ENCODE measurements around the gene SORBS2.
A peak's percentile ranks its signal among the peaks of the same experiment; 100 is the strongest.
"Not testable (repeated sequence)": the region's sequence is repeated elsewhere in the genome, so short reads cannot be mapped to it uniquely, and the experiment has no call there.

SORBS2 gene

DNA sequence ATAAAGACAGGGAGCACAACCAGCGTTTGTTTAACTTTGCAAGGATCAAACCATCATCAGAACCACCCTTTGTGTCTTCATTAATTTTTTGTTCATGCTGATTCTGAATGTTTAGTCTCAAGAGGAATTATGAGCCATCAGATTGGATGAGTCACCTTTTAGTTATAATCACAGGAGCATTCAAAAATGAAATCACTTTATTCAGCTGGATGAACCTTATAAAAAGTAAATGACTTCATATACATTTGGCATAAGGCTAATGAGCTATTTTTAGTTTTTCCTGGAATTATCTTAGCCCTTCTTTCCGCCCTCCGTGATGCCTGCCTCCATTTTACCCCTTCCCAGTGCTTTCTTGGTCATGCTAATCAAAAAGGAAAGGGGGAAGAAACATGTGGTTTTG lies 103.6 kb downstream of the SORBS2 start:
- TF ChIP-seq CTCF (IDR thresholded peaks at IDR 0.05; ENCODE audit: insufficient read depth, low read depth, low read length, missing control alignments): no peak
- no peak overlapping the region for H3K4me3 ChIP-seq (ENCODE audit: low read length)
- peak; percentile 78 for DNase-seq (ENCODE audit: low read depth)

GRCh38 chr4:185707622-185708021 lies 104.4 kb downstream of the SORBS2 start:
- not testable (repeated sequence) for H3K4me3 ChIP-seq (ENCODE audit: low read length)
- DNase-seq (ENCODE audit: low read depth): peak; percentile 81

GRCh38 chr4:185702147-185702663 lies 109.8 kb downstream of the SORBS2 start:
- DNase-seq (ENCODE audit: low read depth): no peak
- H3K4me3 ChIP-seq (ENCODE audit: low read length): no peak overlapping the region
- TF ChIP-seq CTCF (IDR thresholded peaks at IDR 0.05; ENCODE audit: insufficient read depth, low read depth, low read length, missing control alignments): no peak

GRCh38 chr4:185700630-185701029 lies 111.4 kb downstream of the SORBS2 start:
- TF ChIP-seq CTCF (IDR thresholded peaks at IDR 0.05; ENCODE audit: insufficient read depth, low read depth, low read length, missing control alignments): no peak
- no peak for DNase-seq (ENCODE audit: low read depth)

DNA sequence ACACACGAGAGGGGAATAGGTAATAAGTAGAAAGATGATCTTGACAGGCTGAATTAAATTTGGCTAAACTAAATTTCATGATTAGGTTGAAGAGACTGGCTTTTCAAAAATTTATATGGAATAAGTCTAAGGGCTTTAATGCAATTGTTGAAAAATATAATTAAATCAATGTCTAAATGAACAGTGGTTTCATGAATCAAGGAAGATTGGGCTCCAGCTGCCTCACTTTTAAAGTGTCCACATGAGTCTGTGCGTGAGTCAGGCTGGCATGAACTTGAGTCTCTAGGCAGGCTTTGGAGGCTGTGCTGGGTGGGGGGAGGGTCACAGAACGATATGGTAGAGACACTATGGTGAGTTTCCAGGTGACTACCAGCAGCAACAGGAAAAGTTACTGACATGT lies 111.9 kb downstream of the SORBS2 start:
- no peak overlapping the region for H3K4me3 ChIP-seq (ENCODE audit: low read length)
- no peak for TF ChIP-seq CTCF (IDR thresholded peaks at IDR 0.05; ENCODE audit: insufficient read depth, low read depth, low read length, missing control alignments)
- DNase-seq (ENCODE audit: low read depth): peak; percentile 73

More at GRCh38 chr4:185700630-185701029, 111.4 kb downstream of the SORBS2 start:
- H3K4me3 ChIP-seq (ENCODE audit: low read length): no peak overlapping the region

- DNase-seq (ENCODE audit: low read depth): no peak
- TF ChIP-seq CTCF (IDR thresholded peaks at IDR 0.05; ENCODE audit: insufficient read depth, low read depth, low read length, missing control alignments): no peak
- H3K4me3 ChIP-seq (ENCODE audit: low read length): no peak overlapping the region
These were observed 114.5 kb downstream of the SORBS2 start for GRCh38 chr4:185697488-185697887.

GRCh38 chr4:185695743-185696142 lies 116.3 kb downstream of the SORBS2 start:
- DNase-seq (ENCODE audit: low read depth): no peak
- H3K4me3 ChIP-seq (ENCODE audit: low read length): no peak overlapping the region
- TF ChIP-seq CTCF (IDR thresholded peaks at IDR 0.05; ENCODE audit: insufficient read depth, low read depth, low read length, missing control alignments): no peak

Measured in epithelial cell of esophagus (primary cell).